ENCODE measurements around the gene NOTCH4. TPM values are rescaled to one million over a fixed set of nuclear protein-coding genes. Genes with fewer than 3 reads are reported as not detected.

Gene NOTCH4
- total and polyA plus RNA-seq, 2 donors = 11.2 to 27.6 TPM

- 79% methylated on average over 32 of the region's 32 CpGs for WGBS
- no peak for DNase-seq (ENCODE audit: extremely low spot score)
- no peaks in the 10 kb centered on the region for H3K4me1 ChIP-seq (ENCODE audit: insufficient read depth)
- peaks cover 1% of the 10 kb centered on the region for H3K36me3 ChIP-seq (ENCODE audit: insufficient read depth)
- no peak overlapping the region for H3K27ac ChIP-seq (ENCODE audit: low read depth)
- H3K4me3 ChIP-seq (ENCODE audit: low read depth, low read length) = no peak overlapping the region
Observed at GRCh38 chr6:32167154-32167760, 56.6 kb downstream of the NOTCH4 start.

GRCh38 chr6:32166411-32167061 is 57.3 kb downstream of the NOTCH4 start:
- DNase-seq (ENCODE audit: extremely low spot score) = no peak
- H3K27ac ChIP-seq (ENCODE audit: low read depth) = no peak overlapping the region
- H3K4me3 ChIP-seq (ENCODE audit: low read depth, low read length) = no peak overlapping the region
- no peaks in the 10 kb centered on the region for H3K4me1 ChIP-seq (ENCODE audit: insufficient read depth)
- WGBS = 76% methylated on average over 30 of the region's 30 CpGs
- H3K36me3 ChIP-seq (ENCODE audit: insufficient read depth) = peaks cover 1% of the 10 kb centered on the region

DNA sequence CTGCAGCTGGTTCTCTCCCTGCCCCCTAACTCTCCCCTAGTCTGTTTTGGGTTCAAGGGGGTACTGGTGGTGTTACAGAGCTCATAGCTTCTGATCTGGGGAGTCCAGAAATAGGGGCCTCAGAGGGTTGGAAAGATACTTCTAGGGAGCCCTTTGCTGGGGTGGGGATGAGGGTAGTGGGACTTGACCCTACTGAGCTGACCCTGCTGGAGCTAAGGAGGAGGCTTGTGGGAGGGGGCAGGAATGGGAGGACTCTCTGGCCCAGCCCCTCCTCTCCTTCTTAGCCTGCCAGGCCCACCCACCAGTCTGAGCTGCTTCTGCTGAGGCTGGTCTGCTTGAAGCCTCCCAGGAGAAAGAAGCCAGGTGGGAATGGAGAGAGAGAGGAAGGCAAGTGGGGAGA is 59.6 kb downstream of the NOTCH4 start, which contains the start of gene EGFL8:
EGFL8 (plus strand) TSS at position 301 of the 400 bp plus-strand sequence. CDS start 1,571 bp downstream, outside the sequence.
- H3K36me3 ChIP-seq (ENCODE audit: insufficient read depth) = peaks cover 1% of the 10 kb centered on the region
- no peak for DNase-seq (ENCODE audit: extremely low spot score)
- H3K27ac ChIP-seq (ENCODE audit: low read depth) = no peak within 1 kb of the TSS
- H3K4me1 ChIP-seq (ENCODE audit: insufficient read depth) = no peaks in the 10 kb centered on the region
- no peak within 1 kb of the TSS for H3K4me3 ChIP-seq (ENCODE audit: low read depth, low read length)

DNA sequence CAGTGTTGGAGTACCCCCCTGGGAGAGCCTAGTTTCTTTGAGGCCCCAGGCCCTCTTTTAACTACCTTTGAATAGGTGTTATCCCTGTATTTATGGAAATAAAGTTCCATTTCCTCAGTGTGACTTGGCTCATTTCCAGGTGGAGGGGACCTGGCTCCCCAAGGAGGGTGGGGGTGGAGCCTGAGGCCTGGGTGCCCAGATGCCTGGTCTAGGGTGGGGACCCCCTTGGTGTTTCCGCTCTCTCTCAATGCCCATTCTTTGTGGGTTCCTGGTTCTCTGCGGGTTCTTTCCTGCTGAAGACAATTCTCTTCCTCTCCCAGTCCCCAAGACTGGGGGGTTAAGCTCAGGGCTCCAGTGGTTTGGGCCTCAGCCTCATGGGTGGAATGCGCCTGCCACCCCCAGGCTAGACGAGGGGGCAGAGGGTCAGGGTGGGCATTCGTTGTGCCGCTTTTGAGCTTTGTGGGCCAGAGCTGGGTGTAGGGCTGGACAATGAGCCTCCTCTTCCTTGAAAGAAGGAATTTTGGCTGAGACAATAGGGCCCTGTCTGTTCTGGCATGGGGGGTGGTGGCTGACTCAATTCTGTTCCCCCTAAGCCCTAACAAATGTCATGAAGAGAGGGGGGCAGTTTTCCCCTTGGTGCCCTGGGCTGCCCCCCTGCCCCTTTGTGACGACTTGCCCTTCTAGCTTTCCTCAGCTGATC is 60.2 kb downstream of the NOTCH4 start:
- no peak for DNase-seq (ENCODE audit: extremely low spot score)
- 83% methylated on average over 7 of the region's 7 CpGs for whole genome bisulfite sequencing
- H3K36me3 ChIP-seq (ENCODE audit: insufficient read depth) = peaks cover 1% of the 10 kb centered on the region

DNA sequence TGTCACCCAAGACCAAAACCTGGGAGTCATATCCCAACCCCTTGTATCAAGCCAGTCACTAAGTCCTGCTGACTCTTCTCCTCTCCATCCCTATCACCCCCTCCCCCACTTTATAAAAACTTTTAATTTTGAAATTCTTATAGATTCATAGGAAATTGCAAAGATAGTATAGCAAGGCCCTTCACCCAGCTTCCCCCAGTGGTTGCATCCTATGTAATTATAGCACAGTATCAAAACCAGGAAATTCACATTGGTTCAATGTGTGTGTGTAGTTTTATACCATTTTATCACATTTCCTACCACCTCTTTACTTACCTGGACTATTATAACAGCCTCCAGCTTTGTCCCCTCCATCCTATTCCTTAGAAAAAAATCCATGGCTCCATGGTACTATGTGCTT is 65.8 kb downstream of the NOTCH4 start:
- DNase-seq (ENCODE audit: extremely low spot score) = no peak
- Histone ChIP-seq H3K27ac (ENCODE audit: low read depth) (no peak overlapping the region), H3K4me1 (ENCODE audit: insufficient read depth) (no peaks in the 10 kb centered on the region), H3K36me3 (ENCODE audit: insufficient read depth) (no peaks in the 10 kb centered on the region), H3K4me3 (ENCODE audit: low read depth, low read length) (no peak overlapping the region)

More for the DNA sequence above, 60.2 kb downstream of the NOTCH4 start:
- Histone ChIP-seq H3K4me1 (ENCODE audit: insufficient read depth) (no peaks in the 10 kb centered on the region), H3K27ac (ENCODE audit: low read depth) (no peak overlapping the region), H3K4me3 (ENCODE audit: low read depth, low read length) (no peak overlapping the region)

DNA sequence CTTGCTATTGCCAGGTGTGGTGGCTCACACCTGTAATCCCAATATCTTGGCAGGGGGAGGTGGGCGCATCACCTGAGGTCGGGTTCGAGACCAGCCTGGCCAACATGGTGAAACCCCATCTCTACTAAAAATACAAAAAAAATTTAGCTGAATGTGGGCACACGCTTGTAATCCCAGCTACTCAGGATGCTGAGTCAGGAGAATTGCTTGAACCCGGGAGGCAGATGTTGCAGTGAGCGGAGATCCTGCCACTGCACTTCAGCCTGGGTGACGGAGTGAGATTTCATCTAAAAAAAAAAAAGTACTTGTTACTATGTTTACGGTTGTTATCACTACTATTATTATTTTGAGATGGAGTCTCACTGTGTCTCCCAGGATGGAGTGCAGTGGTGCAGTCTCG is 67.0 kb downstream of the NOTCH4 start:
- no peak for DNase-seq (ENCODE audit: extremely low spot score)
- no peak overlapping the region for H3K4me3 ChIP-seq (ENCODE audit: low read depth, low read length)
- no peaks in the 10 kb centered on the region for H3K36me3 ChIP-seq (ENCODE audit: insufficient read depth)
- H3K4me1 ChIP-seq (ENCODE audit: insufficient read depth) = no peaks in the 10 kb centered on the region
- WGBS = 91% methylated on average over 9 of the region's 9 CpGs
- no peak overlapping the region for H3K27ac ChIP-seq (ENCODE audit: low read depth)

DNA sequence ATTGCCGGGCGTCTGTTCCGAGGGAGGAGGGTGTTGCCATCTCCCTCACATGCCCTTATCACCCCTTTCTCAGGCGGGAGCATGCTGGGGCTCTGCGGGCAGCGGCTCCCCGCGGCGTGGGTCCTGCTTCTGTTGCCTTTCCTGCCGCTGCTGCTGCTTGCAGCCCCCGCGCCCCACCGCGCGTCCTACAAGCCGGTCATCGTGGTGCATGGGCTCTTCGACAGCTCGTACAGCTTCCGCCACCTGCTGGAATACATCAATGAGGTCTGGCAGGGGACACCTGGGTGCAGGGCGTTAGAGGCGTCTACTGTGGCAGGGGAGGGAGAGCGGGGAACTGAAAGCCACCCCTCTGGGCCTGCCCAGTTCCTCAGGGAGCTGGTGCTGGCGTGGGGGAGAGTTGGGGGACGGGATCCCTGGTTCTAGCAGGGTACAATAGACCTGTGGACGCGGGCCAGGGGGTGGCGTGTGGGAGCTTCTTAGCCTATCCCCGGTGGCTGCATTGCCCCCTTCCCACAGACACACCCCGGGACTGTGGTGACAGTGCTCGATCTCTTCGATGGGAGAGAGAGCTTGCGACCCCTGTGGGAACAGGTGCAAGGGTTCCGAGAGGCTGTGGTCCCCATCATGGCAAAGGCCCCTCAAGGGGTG is 69.2 kb downstream of the NOTCH4 start:
- Histone ChIP-seq H3K4me1 (ENCODE audit: insufficient read depth) (no peaks in the 10 kb centered on the region), H3K36me3 (ENCODE audit: insufficient read depth) (no peaks in the 10 kb centered on the region), H3K4me3 (ENCODE audit: low read depth, low read length) (peak overlapping the region; percentile 65), H3K27ac (ENCODE audit: low read depth) (peak overlapping the region; percentile 66)
- DNase-seq (ENCODE audit: extremely low spot score) = no peak
- WGBS = 4% methylated on average over 34 of the region's 34 CpGs

- peak within 1 kb of the TSS; percentile 76 for H3K27ac ChIP-seq (ENCODE audit: low read depth)
- DNase-seq (ENCODE audit: extremely low spot score) = peak; percentile 89
- peak within 1 kb of the TSS; percentile 65 for H3K4me3 ChIP-seq (ENCODE audit: low read depth, low read length)
- WGBS = under 1% methylated on average over 52 of the region's 52 CpGs
- H3K36me3 ChIP-seq (ENCODE audit: insufficient read depth) = no peaks in the 10 kb centered on the region
- no peaks in the 10 kb centered on the region for H3K4me1 ChIP-seq (ENCODE audit: insufficient read depth)
Observed at GRCh38 chr6:32153564-32154513, 70.0 kb downstream of the NOTCH4 start, which contains the start of gene PPT2. PPT2 (plus strand) TSS chr6:32154141; CDS start chr6:32154595, 454 bp downstream.

- 20% methylated on average over 35 of the region's 35 CpGs for WGBS
- no peak for DNase-seq (ENCODE audit: extremely low spot score)
- H3K4me1 ChIP-seq (ENCODE audit: insufficient read depth) = no peaks in the 10 kb centered on the region
- H3K4me3 ChIP-seq (ENCODE audit: low read depth, low read length) = peak overlapping the region; percentile 65
- no peaks in the 10 kb centered on the region for H3K36me3 ChIP-seq (ENCODE audit: insufficient read depth)
- peak overlapping the region; percentile 76 for H3K27ac ChIP-seq (ENCODE audit: low read depth)
Observed at GRCh38 chr6:32152769-32153563, 70.9 kb downstream of the NOTCH4 start.

DNA sequence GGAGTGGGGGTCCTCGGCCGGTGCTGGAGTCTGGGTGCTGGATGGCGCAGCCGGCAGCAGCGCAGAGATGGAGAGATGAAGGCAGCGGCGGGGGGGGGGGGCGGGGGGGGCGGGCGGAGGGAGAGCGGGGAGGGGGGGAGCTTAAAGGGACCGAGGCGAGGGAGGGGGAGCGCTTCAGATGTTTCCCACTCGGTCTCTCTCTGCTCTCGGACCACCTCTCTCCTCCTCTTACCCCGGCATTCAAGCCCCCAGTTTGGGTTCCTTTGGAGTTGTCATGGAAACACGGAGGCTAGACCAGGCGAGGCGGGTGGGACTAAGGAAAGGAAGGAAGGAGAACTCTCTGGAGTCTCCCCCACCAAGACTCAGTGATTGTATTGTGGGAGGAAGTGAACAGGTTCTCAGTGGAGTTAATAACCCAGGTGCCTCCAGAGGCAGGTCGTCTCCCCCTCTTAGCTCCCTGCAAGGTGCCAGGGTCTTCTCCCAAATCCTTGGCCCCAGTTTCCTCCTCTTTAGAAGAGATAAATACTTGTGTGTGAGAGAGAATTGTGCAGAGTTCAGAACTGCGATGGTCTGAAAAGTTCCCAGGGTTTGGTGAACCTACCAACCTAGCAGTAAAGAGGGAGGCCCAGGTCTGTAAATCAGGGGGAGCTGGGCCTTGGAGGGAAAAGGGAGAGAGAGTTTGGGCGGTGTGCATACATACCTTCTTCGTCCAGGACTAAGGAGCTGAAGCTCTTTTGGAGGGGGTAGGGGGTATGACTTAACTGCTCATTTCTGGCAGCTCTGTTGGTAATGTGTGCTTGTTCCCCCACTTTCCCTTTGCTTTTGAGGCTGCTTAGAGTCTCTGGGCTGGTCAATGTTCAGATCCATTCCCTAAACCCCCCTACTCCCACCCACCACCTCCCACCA is 71.8 kb downstream of the NOTCH4 start, which contains the start of gene PRRT1:
PRRT1 (minus strand) TSS at position 77 of the 906 bp plus-strand sequence. CDS start 112 bp downstream, outside the sequence.
- WGBS = 16% methylated on average over 18 of the region's 24 CpGs
- no peak for DNase-seq (ENCODE audit: extremely low spot score)
- peak within 1 kb of the TSS; percentile 76 for H3K27ac ChIP-seq (ENCODE audit: low read depth)
- no peaks in the 10 kb centered on the region for H3K36me3 ChIP-seq (ENCODE audit: insufficient read depth)
- peak within 1 kb of the TSS; percentile 65 for H3K4me3 ChIP-seq (ENCODE audit: low read depth, low read length)
- no peaks in the 10 kb centered on the region for H3K4me1 ChIP-seq (ENCODE audit: insufficient read depth)

DNA sequence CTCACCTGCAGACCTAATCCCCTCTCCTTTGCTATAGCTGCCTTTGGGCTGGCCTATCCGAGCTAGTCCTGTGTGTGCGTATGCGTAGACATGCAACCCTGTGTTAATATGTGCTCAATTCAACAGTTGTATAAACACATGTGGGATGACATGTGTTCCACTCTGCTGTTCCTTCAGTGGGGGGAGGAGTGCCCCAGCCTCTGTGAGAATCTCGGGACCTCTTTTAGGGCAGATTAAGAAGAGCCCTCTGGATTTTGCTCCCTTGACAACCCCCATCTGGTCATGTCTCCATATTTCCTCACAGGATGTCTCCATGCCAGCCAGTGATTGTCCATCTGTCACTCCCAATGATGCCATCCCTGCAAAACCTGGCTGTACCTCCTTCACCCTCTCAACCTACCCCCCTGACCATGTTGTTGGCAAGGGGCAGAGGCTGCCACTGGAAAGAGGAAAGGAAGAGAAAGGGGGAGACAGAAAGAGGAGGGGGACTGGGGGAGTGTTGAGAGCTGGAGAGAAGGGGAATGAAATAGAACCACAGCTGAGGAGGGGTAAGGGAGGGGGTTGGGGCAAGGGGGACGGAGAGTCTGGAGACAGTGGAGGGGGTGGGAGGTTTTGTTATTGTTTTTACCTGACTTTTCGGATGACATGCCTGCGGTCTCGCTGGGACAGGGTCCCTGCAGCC is 72.5 kb downstream of the NOTCH4 start:
- DNase-seq (ENCODE audit: extremely low spot score) = no peak
- Histone ChIP-seq H3K4me1 (ENCODE audit: insufficient read depth) (no peaks in the 10 kb centered on the region), H3K27ac (ENCODE audit: low read depth) (no peak overlapping the region), H3K4me3 (ENCODE audit: low read depth, low read length) (peak overlapping the region; percentile 43), H3K36me3 (ENCODE audit: insufficient read depth) (no peaks in the 10 kb centered on the region)
- WGBS = 35% methylated on average over 8 of the region's 8 CpGs
